Fibroblast of skin of scalp (primary cell): Measurements from ENCODE around the gene KATNAL1.
A peak's percentile ranks its signal among the peaks of the same experiment; 100 is the strongest.
"Not testable (repeated sequence)": the region's sequence is repeated elsewhere in the genome, so short reads cannot be mapped to it uniquely, and the experiment has no call there.

ENCODE experiments used
- DNase-seq: peaks from one replicate; pipeline ENCODE4 v3.0.0-alpha.2; 2013

The KATNAL1 gene

DNA sequence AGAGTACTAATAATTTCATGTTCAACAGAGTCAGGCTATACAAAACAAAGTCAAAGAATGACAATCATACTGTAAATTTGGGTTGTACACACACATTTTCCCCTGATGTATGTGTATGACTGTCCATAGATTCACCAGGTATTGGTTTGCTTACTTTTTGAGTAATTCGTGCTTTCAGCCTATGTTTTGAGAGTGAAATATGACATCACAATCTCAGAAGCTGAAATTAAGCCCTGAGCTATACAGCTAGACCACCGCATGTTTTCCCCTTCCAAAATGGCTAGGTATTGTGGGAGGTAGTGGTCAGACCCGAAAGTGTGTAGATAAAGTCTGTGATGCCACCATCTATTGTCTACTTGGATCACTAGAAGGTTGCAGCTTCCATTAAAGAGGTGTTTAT is 102.8 kb downstream of the KATNAL1 start:
- DNase-seq, result no peak

DNA sequence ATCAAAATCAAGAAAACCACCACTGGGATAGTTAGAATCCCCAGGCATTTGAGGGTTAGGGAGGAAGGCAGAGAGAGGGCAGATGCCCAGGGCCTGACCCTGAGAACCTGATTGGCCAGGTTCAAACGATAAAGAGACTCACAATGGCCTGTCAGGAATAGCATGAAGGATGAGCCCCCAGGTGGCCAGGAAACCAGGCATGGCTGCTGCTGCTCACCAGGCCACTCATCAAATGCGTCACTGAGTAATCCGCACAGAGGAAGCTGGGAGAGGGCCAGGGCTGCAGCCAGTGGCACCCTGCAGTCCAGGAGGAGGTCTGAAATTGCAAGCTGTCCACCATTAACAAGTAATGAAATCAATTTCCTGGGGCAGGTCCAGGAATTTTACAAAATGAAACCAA is 111.3 kb downstream of the KATNAL1 start:
- peak; percentile 31 for DNase-seq

DNA sequence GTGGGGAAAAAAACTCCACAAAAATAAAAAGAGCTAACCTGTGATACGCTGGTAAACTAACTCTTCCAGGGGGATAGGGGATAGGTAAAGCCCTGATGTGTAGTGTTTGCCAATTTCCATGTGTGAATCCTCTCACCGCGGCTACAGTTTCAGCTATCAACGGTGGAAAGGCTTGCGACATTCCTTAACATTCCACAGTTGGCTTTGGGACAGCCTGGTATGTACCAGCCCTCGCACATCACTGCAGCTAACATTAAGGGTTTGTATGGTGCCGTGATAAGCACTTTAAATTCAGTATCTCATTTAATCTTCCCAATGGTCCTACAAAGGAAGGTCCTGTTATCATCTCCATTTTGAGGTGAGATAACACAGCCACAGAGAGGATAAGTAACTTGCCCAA is 112.4 kb downstream of the KATNAL1 start:
- DNase-seq, result peak; percentile 24

DNA sequence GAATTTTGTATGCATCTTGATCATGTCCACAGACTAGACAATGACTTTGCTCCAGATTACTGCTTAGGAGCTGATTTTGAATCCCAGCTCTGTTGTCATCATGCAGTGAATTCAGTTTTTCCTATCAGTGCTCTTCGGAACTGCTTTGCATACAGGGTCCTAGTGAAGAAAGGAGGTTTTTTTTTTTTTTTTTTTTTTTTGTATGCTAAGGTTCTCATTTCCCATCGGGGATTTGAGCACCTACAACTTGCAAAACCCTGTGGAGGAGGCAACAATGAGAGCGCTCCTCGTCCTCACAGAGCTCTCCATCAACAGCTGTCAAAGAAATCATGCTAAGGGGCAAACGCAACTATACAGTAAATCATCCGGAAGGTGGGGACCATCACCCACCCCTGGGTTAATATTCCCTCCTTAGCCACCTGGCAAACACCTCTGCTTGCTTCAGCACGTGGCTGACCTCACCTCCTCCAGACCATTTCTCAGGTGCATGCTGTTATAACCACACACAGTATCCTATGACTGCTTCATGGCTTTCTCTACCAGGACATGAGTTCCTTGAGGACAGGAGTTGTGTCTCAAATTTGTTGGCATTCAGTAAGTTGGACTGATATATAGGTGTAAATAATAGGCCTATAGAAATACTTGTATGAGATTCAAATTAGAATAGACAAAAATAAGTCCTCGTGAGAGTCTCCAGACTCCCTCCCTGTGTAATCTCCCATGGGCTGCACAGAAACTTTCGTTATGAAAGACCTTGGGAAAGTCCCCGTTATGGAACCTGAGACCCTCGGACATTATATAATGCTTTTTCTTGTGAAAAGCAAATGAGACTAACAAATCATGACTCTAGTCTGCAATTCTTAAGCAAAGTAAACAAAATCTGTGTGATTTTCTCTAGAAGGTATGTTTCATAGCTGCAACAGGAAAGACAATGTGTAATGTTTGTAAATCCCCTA is 113.8 kb downstream of the KATNAL1 start:
- no peak for DNase-seq

DNA sequence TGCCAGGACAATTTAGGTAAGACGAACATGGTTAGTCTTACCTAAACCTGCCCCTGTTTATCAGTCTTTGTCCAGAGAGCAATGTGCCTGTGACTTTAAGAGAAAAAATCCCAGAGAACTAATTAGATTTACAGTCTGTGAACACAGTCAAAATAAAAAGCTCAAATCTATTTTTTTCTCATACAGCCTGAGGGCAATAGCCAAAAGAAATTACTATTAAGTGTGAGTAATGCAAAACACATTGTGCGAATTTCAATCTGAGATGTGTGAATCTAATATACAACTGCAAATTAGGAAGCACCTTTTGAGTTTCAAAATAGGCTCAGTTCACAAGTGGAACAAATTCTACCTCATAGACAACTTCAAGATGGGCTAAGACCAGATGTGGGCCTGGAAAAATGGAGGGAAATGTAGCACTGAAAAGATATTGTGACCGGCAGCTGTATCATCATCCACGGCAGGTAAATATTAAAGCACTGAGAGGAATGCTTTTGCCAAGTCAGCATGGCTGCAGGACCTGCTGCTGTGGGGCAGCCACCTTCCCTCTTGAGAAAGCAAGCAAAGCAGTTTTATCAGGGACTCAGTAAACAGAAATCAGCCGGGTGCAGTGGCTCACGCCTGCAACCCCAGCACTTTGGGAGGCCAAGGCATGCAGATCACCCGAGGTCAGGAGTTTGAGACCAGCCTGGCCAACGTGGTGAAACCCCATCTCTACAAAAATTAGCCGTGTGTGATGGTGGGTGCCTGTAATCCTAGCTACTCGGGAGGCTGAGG is 114.8 kb downstream of the KATNAL1 start:
- no peak for DNase-seq

DNA sequence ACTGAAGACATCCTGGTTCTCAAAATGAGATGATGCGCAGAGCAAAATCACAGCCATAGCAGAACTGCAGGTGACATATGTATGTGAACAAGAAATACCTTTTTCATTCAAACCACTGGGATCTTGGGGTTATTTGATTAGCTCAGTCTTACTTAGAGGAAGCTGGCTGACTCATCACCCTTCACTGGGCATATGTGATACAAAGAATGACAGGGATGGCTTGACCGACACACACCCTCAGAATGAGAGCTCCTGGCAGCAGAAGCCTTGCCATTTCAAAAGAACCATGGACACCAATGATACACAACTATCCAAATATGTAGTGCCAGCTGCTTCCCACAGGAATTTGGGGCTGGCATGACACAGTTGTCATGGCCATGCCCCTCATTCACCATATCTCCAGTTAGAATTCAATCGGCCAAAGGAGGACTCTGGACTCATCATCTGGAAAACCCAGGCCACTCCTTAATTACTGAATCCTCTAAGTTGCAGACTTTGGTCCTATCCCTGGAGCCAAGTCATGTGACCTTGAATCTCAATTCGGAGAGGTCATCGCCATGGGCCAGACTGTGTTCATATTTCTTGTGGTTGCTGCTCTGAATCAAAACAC is 115.8 kb downstream of the KATNAL1 start:
- peak; percentile 19 for DNase-seq

DNA sequence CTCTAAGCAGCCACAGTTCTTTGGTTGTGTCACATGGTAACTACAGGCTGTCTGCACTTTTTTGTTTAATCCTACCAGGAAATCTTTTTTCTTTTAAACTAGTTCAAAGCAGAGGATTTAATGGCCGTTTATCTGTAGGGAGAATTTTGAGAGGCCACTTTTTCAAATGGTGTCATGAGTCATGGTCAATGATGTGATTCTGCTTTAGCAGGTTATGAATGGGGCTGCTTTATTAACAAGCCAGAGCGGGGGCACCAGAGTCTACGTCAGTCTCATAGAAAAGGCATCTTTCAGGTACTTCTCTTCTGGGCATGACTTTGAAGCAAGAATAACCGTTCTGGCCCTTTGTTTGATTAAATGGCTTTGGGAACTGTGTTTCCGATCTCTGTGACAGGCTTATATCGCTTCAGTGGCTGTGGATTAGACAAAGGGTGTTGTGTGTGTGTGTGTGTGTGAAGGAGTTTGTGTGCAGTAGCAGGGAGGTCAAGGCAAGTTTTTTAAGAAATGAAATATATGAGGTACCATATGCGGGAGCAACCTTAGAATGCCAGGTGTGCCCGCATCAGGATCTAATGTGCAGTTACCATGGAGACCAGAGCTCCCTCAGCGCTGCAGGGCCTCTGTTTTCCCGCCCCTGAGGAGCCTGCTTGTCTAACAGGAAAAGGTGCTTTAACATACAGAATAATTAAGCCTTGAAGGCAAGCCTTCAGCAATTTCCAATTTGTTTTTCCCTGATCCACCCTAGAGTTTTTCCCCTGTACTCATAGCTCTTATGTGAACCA is 120.5 kb downstream of the KATNAL1 start:
- no peak for DNase-seq

DNA sequence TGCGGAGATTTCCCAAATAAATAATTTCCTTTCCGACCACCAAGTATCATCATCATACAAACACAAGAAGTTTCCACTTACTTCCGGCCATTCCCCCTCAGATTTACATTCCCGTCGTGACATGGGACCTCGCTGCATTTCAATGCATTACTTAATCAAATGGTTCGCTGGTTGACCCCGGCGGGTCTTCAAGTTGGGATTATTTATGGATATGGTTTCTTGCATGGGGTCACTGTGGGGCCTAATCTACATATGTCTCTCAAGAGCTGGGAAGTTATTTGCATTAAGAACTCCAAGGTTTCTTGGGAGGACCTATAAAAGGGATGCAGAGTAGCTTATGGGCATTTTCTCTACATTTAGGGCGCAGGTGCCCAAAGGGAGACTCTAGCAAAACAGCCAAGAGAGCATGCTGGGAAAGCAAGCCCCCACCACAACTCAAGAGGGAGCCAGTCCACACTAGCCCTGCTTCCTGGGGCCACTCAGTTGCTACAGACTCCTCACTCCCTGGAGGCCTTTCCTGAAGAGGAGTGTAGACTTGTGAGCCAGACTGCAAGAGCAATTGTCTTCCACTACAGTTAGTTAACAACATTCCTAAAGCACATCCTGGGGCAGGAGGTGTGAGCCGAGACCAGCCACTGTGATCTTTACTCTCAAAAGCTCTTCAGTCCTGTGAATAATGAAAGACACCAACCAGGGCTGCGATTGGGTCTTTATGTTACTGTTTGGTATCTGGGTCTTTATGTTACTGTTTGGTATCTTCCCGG is 125.3 kb downstream of the KATNAL1 start:
- DNase-seq, result no peak

DNA sequence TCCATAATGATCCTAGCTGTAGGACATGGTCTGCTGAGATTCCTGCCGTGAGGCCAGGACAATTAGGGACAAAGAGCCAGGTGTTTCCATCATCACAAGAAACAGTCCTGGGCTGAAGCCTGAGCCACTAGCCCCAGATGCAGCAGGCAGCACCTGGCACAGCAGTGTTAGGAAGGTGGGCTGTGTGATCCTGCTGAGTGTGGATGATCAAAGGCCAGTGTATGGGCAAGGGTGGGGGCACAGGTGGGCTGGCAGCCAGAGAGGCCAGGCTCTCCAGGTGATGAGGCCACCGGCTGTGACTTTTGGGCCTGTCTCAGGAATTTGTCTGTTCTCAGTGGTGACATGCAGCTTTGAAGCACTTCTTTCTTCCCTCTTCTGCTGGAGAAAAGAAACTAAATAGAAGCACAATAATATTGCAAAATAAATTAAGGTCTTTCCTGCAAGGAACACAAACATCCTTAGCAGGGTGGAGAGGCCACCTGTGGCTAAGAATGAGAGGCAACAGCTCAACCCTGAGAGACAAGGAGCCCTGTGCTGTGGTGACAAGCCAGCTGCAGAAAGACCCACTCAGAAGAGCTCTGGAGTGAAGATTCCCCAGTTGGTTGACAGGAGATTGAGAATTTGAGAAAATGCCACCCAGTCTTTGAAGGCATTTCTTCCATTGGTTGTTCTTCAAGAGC is 127.6 kb downstream of the KATNAL1 start:
- DNase-seq, result no peak

DNA sequence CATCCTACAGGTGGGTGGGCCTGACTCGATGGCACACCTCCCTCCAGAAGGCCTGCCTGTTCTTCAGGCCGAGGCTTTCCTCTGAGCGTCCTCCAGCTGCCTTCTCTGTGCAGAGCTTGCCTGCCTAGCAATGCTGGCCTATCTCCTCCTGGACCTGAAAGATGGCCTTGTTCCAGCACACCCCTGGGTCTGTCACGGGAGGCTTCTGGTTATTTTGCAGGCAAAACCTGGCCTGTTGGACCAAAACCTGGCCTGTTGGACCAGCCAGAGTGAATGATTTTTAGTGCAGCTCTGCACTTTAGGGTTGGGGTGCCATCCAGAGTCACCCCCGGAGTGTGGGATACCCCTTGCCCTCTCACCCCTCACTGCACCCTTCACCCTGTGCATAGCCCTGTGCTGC is 128.4 kb downstream of the KATNAL1 start:
- DNase-seq, result no peak

DNA sequence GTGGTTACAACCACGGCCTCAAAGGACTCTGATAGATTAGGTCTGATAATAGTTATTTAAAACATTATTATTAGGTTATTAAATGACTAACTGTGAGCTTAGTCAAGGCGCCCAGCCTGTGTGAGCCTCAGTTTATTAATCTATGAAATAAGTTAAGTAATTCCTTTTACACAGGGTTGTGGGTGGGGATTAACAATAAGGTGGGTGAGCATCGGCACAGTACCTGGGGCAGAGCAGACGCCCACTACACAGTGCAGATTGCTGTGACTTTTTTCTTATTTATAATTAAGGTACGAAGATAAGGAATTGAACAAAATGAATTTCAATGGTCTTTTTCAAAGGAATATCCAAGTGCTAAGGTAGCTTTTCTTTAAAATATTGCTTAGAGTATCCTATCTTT is 132.2 kb downstream of the KATNAL1 start:
- no peak for DNase-seq

DNA sequence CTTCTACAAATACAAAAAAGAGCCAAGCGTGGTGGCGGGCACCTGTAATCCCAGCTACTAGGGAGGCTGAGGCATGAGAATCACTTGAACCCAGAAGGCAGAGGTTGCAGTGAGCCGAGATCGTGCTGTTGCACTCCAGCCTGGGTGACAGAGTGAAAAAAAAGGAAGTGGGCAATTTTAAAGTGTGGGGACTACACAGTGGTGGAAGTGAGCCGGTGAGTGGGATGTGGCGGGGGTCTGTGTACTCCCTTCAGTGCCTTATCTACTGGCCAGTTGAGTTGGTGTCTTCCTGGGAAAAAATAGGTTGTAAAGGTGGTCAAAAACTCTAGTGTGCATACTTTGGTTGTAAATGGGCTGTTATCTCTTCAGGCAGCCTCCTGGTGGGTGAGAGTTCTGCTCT is 133.1 kb downstream of the KATNAL1 start:
- DNase-seq, result not testable (repeated sequence)

DNA sequence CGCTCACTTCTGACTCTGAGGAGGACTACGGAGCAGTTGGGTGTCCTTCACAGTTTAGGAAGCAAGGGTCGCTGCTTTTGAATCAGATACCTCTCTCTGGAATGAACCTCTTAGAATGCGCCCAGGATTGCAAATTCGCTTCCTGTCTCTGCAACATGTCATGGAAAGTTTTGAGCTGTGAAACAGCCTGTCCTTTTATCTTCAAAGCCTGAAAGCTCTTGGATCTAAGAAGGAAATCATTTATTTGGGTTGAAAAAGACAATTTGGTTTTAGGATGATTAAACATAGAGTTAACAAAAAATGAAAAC is 134.1 kb downstream of the KATNAL1 start:
- no peak for DNase-seq

DNA sequence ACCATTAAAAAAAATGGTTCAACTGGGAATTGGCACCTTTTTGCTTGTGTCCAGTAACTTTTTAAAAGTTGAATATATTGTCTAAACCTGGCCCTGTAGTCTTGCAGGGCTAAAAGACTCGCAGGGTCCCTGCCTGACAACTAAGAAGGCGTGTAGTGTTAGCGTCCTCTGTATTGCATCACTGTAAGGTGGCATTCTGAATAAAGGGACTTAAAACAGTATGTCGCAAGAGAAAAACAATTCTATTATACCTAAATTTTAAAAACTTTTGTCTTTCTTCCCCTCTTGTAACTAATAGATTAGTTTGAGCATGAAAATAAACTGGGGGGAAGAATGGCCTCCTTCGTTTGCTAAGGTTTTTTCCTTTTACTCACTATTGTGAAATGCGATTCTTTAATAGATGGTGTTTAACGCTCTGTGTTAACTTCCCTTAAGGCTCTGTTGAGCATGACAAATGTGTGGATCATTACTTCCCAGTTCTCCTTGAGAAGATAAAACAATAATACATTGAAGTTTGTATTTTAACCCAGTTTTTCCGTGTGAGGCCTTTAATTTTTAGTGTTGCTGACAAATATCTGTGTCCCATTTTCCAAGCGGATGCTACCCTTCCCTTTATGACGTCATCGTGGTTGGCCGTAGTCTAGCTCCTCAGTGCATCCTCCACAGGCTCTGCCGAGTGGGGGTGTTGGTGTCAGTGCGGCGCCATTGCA is 134.6 kb downstream of the KATNAL1 start:
- peak; percentile 44 for DNase-seq

DNA sequence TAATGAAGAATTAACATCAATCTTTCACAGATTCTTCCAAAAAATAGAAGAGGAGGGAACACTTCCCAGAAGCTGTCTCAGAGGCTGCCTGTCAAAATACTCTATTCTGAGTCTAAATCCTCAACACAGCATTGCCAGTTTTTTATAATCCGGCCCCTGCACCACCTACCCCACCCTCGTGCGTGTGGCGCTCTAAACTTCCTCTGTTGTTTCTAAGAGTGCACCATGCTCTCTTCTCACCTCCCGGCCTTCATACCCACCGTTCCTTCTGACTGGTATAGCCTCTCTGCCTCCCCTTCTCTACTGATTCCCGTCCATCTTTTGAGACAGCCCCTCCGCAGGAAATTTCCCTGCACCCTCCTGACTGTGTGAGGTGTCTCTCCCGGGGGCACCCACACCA is 136.8 kb downstream of the KATNAL1 start:
- DNase-seq, result no peak

DNA sequence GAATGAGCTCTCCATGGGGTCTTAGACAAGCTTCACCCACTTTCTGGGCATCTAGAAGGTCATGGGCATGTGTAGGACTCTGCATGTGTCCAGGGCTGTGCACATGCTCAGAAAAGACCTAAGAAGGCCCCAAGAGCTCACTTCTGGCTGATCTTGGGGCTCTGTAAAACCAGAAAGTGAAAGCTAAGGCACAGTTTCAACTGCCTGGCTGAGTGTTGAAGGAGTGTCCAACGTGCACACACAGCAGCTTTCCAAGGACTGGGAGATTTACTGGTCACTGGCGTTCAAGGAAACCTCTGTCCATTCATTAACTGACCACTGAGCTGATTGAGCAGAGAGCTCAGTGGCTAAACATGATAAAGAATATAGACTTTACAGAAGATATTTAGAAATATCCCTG is 137.9 kb downstream of the KATNAL1 start:
- DNase-seq, result no peak

DNA sequence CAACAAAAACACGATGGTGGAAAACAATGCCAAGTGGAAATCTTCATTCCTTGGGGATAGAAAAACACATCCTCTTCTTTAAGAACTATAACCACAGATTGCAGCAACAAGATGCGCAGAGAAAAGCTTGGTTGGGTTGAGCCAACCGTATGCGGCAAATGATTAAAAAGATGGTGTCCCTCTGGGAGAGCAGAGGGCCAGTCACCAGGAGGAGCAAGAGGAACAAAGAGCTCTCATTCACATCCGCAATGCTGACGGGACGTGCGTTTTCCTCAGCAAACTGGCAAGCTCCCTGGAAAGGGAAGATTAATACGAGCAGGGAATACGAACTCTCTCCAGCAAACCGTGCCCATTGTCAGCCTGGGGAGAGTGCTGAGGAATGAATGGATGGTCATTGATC is 141.6 kb downstream of the KATNAL1 start:
- peak; percentile 37 for DNase-seq

DNA sequence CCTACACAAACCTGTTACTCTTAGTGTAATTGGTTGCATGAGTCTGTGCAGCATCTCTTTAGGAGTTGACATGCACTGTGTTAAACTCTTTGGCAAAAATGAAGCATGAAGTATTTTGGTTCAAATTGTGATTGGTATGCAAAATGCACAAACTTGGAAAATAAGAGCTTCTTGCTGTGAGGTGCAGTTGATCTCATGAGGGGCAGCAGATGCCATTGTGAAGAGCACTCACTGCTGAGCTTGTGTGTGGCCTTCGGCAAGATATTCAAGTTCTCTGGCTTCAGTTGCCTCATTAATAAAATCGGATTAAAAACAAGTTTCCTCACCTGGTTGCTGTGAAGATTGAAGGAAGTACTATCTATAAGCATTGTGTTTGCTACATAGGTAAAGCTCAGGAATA is 142.3 kb downstream of the KATNAL1 start:
- DNase-seq, result no peak

DNA sequence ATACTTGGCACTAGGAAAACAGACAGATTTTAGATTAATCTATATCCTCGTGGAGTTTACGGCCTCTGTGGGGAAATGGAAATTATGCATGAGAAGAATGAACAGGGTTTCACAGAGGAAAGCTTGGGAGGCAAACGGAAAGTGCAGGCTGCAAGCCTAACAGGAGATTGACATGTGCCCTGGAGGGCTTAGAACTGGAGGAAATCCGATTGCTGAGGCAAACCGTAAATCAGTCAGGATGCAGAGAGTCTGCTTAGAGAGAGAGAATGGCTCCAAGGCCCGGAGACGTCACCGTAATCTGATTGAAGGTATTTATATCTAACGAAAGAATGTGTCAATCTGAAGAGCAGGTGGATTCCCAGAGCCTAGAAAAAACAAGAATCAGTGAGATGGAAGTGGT is 143.2 kb downstream of the KATNAL1 start:
- no peak for DNase-seq

DNA sequence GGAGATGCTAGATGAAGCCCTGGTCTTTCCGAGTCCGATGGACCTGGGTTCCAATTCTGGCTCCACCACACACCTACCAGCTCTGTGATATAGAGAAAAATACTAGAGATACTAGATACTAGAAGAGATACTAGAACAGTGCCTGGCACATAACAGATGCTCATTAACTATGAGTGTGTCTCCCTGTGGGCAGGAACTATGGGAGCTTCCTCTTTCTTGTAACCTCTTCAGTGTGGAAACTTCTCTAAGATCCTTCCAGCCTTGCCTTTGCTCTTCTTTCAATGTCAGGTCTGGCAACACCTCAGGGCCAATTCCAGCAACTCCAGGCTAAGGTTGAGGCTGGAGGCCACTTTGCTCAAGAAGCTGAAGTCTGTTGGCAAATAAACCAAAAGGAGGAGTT is 143.9 kb downstream of the KATNAL1 start:
- no peak for DNase-seq

DNA sequence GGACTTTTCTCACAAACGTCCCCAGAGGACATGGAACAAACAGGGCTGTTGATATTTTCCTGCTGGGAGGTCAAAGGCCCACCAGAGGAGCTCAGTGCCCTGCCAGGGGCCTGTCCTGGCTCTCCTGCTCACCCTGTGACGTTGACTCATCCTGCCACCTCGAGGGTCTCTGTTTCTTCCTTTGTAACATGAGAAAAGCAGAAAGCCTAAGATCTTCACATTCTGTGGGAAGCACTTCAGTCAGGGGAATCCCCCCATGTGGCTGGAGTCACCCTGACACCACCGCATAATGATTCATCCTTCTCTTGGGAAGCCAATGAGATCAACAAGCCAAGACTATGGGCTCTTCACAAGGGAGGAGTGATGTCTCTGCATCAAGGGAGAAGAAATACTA is 147.9 kb downstream of the KATNAL1 start:
- DNase-seq, result peak; percentile 86
